SK-N-SH (cell line): ENCODE results near the gene HDGFL1. TPM values are rescaled to one million over a fixed set of nuclear protein-coding genes. Genes with fewer than 3 reads are reported as not detected.
A peak's percentile ranks its signal among the peaks of the same experiment; 100 is the strongest.

Source experiments
- CTCF ChIA-PET: fragments of 300-600, 350-600 bp; formaldehyde crosslinking; extraction: SDS; loops from one replicate; lab custom pipeline; 2021; lab: Yijun Ruan, JAX
- POLR2A ChIA-PET: fragments of 350-600 bp; sonication (Branson Sonifier 250); formaldehyde crosslinking; extraction: SDS; loops from one replicate; lab custom pipeline; 2020; ENCODE audit warnings: antibody characterized with exemption, inconsistent platforms; lab: Yijun Ruan, JAX
- DNase-seq: peaks from one replicate; pipeline ENCODE4 v3.0.0; 2012
- H2AFZ ChIP-seq: fragments of 200-600 bp; sonication (generic); 2 replicates; pipeline ENCODE4 v1.8.1; 2016; ENCODE audit warnings: antibody characterized with exemption, mild to moderate bottlenecking, low read depth
- H3F3A ChIP-seq: fragments of 200-600 bp; sonication (generic); replicated peaks from 2 replicates; pipeline ENCODE3; 2016; ENCODE audit warnings: antibody characterized with exemption, mild to moderate bottlenecking; ENCODE audit not compliant: insufficient read depth
- H3K27ac ChIP-seq, 2 experiments: fragments of 200-500 bp in 1 of 2; fragments of 200-600 bp in 1 of 2; sonication (Bioruptor generic) in 1 of 2; sonication (generic), shearing (Covaris generic) in 1 of 2; 2 replicates each; pipeline versions ENCODE4 v1.5.1 to v1.6.1; 2014 to 2016; ENCODE audit warnings: low read depth in 2 of 2, inconsistent platforms in 1 of 2, low read length in 1 of 2, mild to moderate bottlenecking in 1 of 2, mixed read lengths in 1 of 2
- H3K27me3 ChIP-seq: fragments of 200-600 bp; sonication (generic), shearing (Covaris generic); 2 replicates; pipeline ENCODE4 v1.6.1; 2016; ENCODE audit warnings: mixed run types; ENCODE audit not compliant: insufficient read depth
- H3K36me3 ChIP-seq, 2 experiments: fragments of 200-500 bp in 1 of 2; fragments of 200-600 bp in 1 of 2; sonication (Bioruptor generic) in 1 of 2; sonication (generic) in 1 of 2; replicated peaks in 1 of 2; 2 replicates each; pipeline versions ENCODE3 to v1.5.1; 2014 to 2016; ENCODE audit warnings: low read length in 1 of 2, mild to moderate bottlenecking in 1 of 2; ENCODE audit not compliant: insufficient read depth in 2 of 2, control insufficient read depth in 1 of 2
- H3K4me1 ChIP-seq, 2 experiments: fragments of 200-500 bp in 1 of 2; fragments of 200-600 bp in 1 of 2; sonication (Bioruptor generic) in 1 of 2; sonication (generic), shearing (Covaris generic) in 1 of 2; 2 replicates each; pipeline versions ENCODE4 v1.5.1 to v1.6.1; 2014 to 2016; ENCODE audit warnings: low read depth in 1 of 2, low read length in 1 of 2, mixed run types in 1 of 2; ENCODE audit not compliant: insufficient read depth in 2 of 2, control insufficient read depth in 1 of 2
- H3K4me2 ChIP-seq: fragments of 200-600 bp; sonication (generic), shearing (Covaris generic); 2 replicates; pipeline ENCODE4 v1.6.1; 2017; ENCODE audit warnings: mixed run types
- H3K4me3 ChIP-seq, 2 experiments: fragments of 200-500 bp in 1 of 2; fragments of 200-600 bp in 1 of 2; sonication (Bioruptor generic) in 1 of 2; sonication (generic), shearing (Covaris generic) in 1 of 2; 2 replicates each; pipeline versions ENCODE4 v1.5.1 to v1.8.1; 2014 to 2016; ENCODE audit warnings: low read depth in 2 of 2, inconsistent platforms in 1 of 2, low read length in 1 of 2, mild to moderate bottlenecking in 1 of 2, mixed read lengths in 1 of 2, moderate library complexity in 1 of 2
- H3K79me2 ChIP-seq: fragments of 200-600 bp; sonication (generic); 2 replicates; pipeline ENCODE4 v1.8.1; 2017; ENCODE audit warnings: mild to moderate bottlenecking; ENCODE audit not compliant: insufficient read depth
- H3K9ac ChIP-seq: fragments of 200-600 bp; sonication (generic); 2 replicates; pipeline ENCODE4 v1.6.1; 2017; ENCODE audit warnings: mixed run types
- H3K9me2 ChIP-seq: fragments of 200-600 bp; sonication (generic); 2 replicates; pipeline ENCODE4 v1.6.1; 2017; ENCODE audit warnings: mixed run types
- H3K9me3 ChIP-seq: fragments of 200-600 bp; sonication (generic); 2 replicates; pipeline ENCODE4 v1.6.1; 2017; ENCODE audit warnings: mixed run types, mild to moderate bottlenecking, moderate library complexity
- H4K20me1 ChIP-seq: fragments of 200-600 bp; sonication (generic); 2 replicates; pipeline ENCODE4 v1.6.1; 2017; ENCODE audit warnings: mild to moderate bottlenecking, mixed run types; ENCODE audit not compliant: insufficient read depth
- CHD2 ChIP-seq: fragments of 150-350 bp; IDR thresholded peaks from 2 replicates; pipeline ENCODE4 v1.6.1; 2018; ENCODE audit warnings: low read length; ENCODE audit not compliant: partially characterized antibody
- EP300 ChIP-seq, 2 experiments: IDR thresholded peaks; 2 replicates each; pipeline versions ENCODE4 v1.4.0 to v1.6.1; 2012; ENCODE audit warnings: borderline replicate concordance in 1 of 2, low read depth in 1 of 2, low read length in 1 of 2
- EZH2phosphoT487 ChIP-seq: fragments of 200-600 bp; sonication (generic); IDR thresholded peaks from 2 replicates; pipeline ENCODE4 v1.6.1; 2017; ENCODE audit warnings: low read depth, mixed run types, mild to moderate bottlenecking, antibody characterized with exemption, moderate library complexity, borderline replicate concordance
- FOXM1 ChIP-seq: IDR thresholded peaks from 2 replicates; pipeline ENCODE4 v1.4.0; 2012; ENCODE audit warnings: low read depth, mild to moderate bottlenecking
- GATA2 ChIP-seq: sonication (generic); formaldehyde crosslinking; IDR thresholded peaks from 2 replicates; pipeline ENCODE4 v1.5.0; 2020; ENCODE audit warnings: mild to moderate bottlenecking, missing genetic modification reagents
- JUND ChIP-seq: IDR thresholded peaks from 2 replicates; pipeline ENCODE4 v1.4.0; 2012
- MEF2A ChIP-seq: IDR thresholded peaks from 2 replicates; pipeline ENCODE4 v1.4.0; 2012; ENCODE audit warnings: low read depth, borderline replicate concordance
- NRF1 ChIP-seq: IDR thresholded peaks from 2 replicates; pipeline ENCODE4 v1.6.1; 2012; ENCODE audit warnings: low read depth, mild to moderate bottlenecking, low read length
- RAD21 ChIP-seq: IDR thresholded peaks from 2 replicates; pipeline ENCODE4 v1.6.1; 2012; ENCODE audit warnings: mild to moderate bottlenecking, low read length
- RCOR1 ChIP-seq: fragments of 150-350 bp; IDR thresholded peaks from 2 replicates; pipeline ENCODE4 v1.6.1; 2017; ENCODE audit warnings: antibody characterized with exemption, low read length
- RFX5 ChIP-seq: IDR thresholded peaks from 2 replicates; pipeline ENCODE4 v1.6.1; 2012; ENCODE audit warnings: mild to moderate bottlenecking, improper control_type of control experiment, low read length
- RXRA ChIP-seq: IDR thresholded peaks from 2 replicates; pipeline ENCODE4 v1.4.0; 2012; ENCODE audit warnings: low read depth, mild to moderate bottlenecking, borderline replicate concordance
- SIN3A ChIP-seq: IDR thresholded peaks from 2 replicates; pipeline ENCODE4 v1.6.1; 2012; ENCODE audit warnings: low read depth, mild to moderate bottlenecking, low read length, moderate library complexity, borderline replicate concordance
- TCF12 ChIP-seq: IDR thresholded peaks from 2 replicates; pipeline ENCODE4 v1.4.0; 2012
- YY1 ChIP-seq: IDR thresholded peaks from 2 replicates; pipeline ENCODE4 v1.4.0; 2012; ENCODE audit warnings: low read depth, mild to moderate bottlenecking
- WGBS: methylation state at CpG from one replicate; pipeline ENCODE4 v1.1.6; 2017; ENCODE audit warnings: low lambda C conversion rate; 5-methylcytosine and 5-hydroxymethylcytosine counted together
- polyA plus RNA-seq, 3 experiments: library from polyadenylated mRNA; depleted of rRNA; stranded (reverse); fragments of >200 nt; gene quantifications; 2 replicates each; pipeline ENCODE4 v1.2.3, GENCODE V29; 2012
- TF ChIP-seq, protein P1 (sequence below): IDR thresholded peaks from 2 replicates; pipeline ENCODE4 v1.4.0; 2012; ENCODE audit warnings: low read depth

Gene HDGFL1
- polyA plus RNA-seq, 1 of the 3 experiments (the other 2 are of a cell fraction), result not detected

DNA sequence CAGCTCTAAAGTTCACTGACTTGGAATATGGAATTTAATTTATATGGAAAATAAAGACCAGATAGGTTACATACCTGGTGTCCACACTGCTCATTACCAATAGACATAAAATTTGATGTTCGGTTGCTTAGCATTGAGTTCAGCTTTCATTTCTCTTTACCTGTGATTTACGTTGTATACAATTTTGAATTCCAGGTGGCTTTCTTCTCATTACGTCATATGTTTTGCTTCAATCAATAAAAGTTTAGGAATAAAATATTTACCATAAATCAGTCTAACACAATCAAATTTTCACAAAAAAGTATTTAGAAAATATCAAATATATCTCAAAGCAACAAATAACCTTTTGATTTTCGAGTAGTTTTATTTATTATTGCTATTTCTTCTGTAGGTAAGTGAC, 40.8 kb downstream of the HDGFL1 start:
- Histone ChIP-seq H3K4me1 (peaks cover 5 to 17% of the 10 kb centered on the region in 2 experiments; a peak in 2 of 4 replicates), H3K4me2 (no peak overlapping the region), H3K36me3 (no peaks in the 10 kb centered on the region), H3F3A (no peaks in the 10 kb centered on the region), H4K20me1 (no peaks in the 10 kb centered on the region), H3K9ac (no peak overlapping the region), H3K79me2 (no peaks in the 10 kb centered on the region; the same call in 1 of the 2 replicates), H3K27ac (no peak overlapping the region; a peak in 1 of 4 replicates), H3K9me3 (no peaks in the 10 kb centered on the region), H3K27me3 (no peaks in the 10 kb centered on the region), H2AFZ (no peak overlapping the region; the same call in 1 of the 2 replicates), H3K4me3 (no peak overlapping the region), H3K9me2 (no peaks in the 10 kb centered on the region)
- TF ChIP-seq JUND (no peak), MEF2A (no peak), FOXM1 (no peak)
- ChIA-PET CTCF (interaction anchor here (0.7 to 1.9 kb wide), 3 partner anchors 10 to 12 kb away, joined by 3 to 4 read pairs (median 4); no protein-coding TSS in a partner anchor), POLR2A (no interaction called here)
- no peak for DNase-seq
- 84% methylated on average over 4 of the region's 4 CpGs for WGBS

DNA sequence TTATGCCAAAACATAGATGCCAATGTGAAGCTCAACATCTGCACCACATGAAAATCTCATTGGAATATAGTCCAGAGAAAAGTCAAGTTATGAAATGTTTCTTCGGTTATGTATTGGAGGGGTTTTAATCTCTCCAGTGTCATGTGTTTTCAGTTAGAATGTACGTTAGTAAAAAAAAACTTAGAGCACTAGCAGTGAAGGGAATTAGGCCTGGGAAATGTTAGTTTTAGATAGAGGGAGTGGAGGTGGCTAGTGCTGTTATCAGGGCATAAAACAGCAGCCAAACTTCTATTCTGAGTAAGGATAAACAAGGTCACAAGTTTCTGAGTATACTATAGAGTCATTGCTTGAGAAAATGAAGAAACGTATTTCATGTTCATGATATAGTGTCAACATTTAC, 42.9 kb downstream of the HDGFL1 start:
- POLR2A ChIA-PET, result interaction anchor here (1.7 kb wide), 1 partner anchor 466 kb away, joined by 6 read pairs; no protein-coding TSS in a partner anchor
- H3K9me2 ChIP-seq, result no peaks in the 10 kb centered on the region
- peaks cover 0 to 17% of the 10 kb centered on the region in 2 experiments; a peak in 2 of 4 replicates for H3K4me1 ChIP-seq
- H2AFZ ChIP-seq, result no peak overlapping the region
- H3K4me3 ChIP-seq, result no peak overlapping the region
- no peaks in the 10 kb centered on the region for H3K79me2 ChIP-seq
- CTCF ChIA-PET, result interaction anchor here (1.1 kb wide), 1 partner anchor 22 kb away, joined by 5 read pairs; no protein-coding TSS in a partner anchor
- H4K20me1 ChIP-seq, result no peaks in the 10 kb centered on the region
- H3K9ac ChIP-seq, result no peak overlapping the region
- no peak overlapping the region for H3K4me2 ChIP-seq
- no peaks in the 10 kb centered on the region for H3K27me3 ChIP-seq
- H3K27ac ChIP-seq, result peak overlapping the region; percentile 18 to 98; a peak in 3 of 4 replicates
- no peaks in the 10 kb centered on the region for H3K9me3 ChIP-seq
- TF ChIP-seq GATA2 (CRISPR knock-in tag) (peak; percentile 84), RFX5 (no peak), RCOR1 (peak; percentile 68), CHD2 (peak; percentile 53), YY1 (no peak), RAD21 (peak; percentile 33), RXRA (no peak), TCF12 (peak; percentile 54), SIN3A (no peak), EP300 (IDR thresholded peaks at IDR 0.05; ENCODE audit: borderline replicate concordance in 1 of 2, low read depth in 1 of 2, low read length in 1 of 2) (peak in 1 of 2 experiments; percentile 89; a peak in 2 of 4 replicates), NRF1 (no peak), EZH2phosphoT487 (no peak)
- TF ChIP-seq, protein P1, sequence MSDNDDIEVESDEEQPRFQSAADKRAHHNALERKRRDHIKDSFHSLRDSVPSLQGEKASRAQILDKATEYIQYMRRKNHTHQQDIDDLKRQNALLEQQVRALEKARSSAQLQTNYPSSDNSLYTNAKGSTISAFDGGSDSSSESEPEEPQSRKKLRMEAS, result no peak
- no peaks in the 10 kb centered on the region for H3F3A ChIP-seq
- H3K36me3 ChIP-seq, result no peaks in the 10 kb centered on the region
- 8% methylated on average over 3 of the region's 3 CpGs for WGBS
- DNase-seq, result peak; percentile 39
